Measurements from ENCODE around the gene POLE.

DNA sequence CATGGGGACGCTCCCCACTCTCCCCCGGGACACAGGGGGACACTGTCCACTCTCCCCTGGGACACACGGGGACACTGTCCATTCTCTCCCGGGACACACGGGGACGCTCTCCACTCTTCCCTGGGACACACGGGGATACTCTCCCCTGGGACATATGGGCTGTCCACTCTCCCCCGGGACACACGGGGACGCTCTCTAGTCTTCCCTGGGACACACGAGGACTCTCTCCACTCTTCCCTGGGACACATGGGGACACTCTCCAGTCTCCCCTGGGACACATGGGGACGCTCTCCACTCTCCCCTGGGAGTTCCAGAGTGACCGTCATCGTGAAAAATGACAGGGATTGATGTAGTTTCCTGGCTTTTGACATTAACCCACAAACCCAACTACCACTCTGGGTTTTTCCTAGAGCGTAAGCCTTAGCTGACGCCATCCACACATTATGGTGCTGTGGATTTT is 71.5 kb downstream of the POLE start:
- TF ChIP-seq, protein P1, sequence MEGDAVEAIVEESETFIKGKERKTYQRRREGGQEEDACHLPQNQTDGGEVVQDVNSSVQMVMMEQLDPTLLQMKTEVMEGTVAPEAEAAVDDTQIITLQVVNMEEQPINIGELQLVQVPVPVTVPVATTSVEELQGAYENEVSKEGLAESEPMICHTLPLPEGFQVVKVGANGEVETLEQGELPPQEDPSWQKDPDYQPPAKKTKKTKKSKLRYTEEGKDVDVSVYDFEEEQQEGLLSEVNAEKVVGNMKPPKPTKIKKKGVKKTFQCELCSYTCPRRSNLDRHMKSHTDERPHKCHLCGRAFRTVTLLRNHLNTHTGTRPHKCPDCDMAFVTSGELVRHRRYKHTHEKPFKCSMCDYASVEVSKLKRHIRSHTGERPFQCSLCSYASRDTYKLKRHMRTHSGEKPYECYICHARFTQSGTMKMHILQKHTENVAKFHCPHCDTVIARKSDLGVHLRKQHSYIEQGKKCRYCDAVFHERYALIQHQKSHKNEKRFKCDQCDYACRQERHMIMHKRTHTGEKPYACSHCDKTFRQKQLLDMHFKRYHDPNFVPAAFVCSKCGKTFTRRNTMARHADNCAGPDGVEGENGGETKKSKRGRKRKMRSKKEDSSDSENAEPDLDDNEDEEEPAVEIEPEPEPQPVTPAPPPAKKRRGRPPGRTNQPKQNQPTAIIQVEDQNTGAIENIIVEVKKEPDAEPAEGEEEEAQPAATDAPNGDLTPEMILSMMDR (conservative IDR thresholded peaks at IDR 0.05): no peak
- no peak for TF ChIP-seq EZH2 (IDR thresholded peaks at IDR 0.05; ENCODE audit: low read depth)
